Subcutaneous abdominal adipose tissue (tissue), 5 donors: Measurements from ENCODE around the gene BFSP2.
"Not testable (repeated sequence)": the region's sequence is repeated elsewhere in the genome, so short reads cannot be mapped to it uniquely, and the experiment has no call there.

Source experiments
- H3K27ac ChIP-seq: one replicate; pipeline ENCODE4 v1.7.0; 2013; ENCODE audit warnings: low read depth, mild to moderate bottlenecking, inconsistent platforms, low read length, moderate library complexity
- H3K27me3 ChIP-seq, 5 donors: one replicate each; pipeline ENCODE4 v1.7.0; 2013; ENCODE audit warnings: low read length in 5 of 5, inconsistent platforms in 1 of 5; ENCODE audit not compliant: control insufficient read depth in 5 of 5, insufficient read depth in 4 of 5
- H3K36me3 ChIP-seq, 5 donors: one replicate each; pipeline ENCODE4 v1.7.0; 2013; ENCODE audit warnings: low read length in 5 of 5; ENCODE audit not compliant: control insufficient read depth in 5 of 5, insufficient read depth in 5 of 5
- H3K4me1 ChIP-seq, 5 donors: one replicate each; pipeline ENCODE4 v1.7.0; 2013; ENCODE audit warnings: low read length in 5 of 5, mild to moderate bottlenecking in 3 of 5, moderate library complexity in 1 of 5; ENCODE audit not compliant: control insufficient read depth in 5 of 5, insufficient read depth in 5 of 5
- H3K4me3 ChIP-seq, 5 donors: one replicate each; pipeline ENCODE4 v1.7.0; 2013; ENCODE audit warnings: low read length in 5 of 5, low read depth in 1 of 5
- H3K9ac ChIP-seq, 5 donors: one replicate each; pipeline ENCODE4 v1.7.0; 2013; ENCODE audit warnings: low read length in 5 of 5, mild to moderate bottlenecking in 4 of 5, moderate library complexity in 3 of 5
- H3K9me3 ChIP-seq, 5 donors: one replicate each; pipeline ENCODE4 v1.7.0; 2013; ENCODE audit warnings: low read length in 5 of 5; ENCODE audit not compliant: control insufficient read depth in 5 of 5
- donor health status: healthy.
- donor health status: healthy.
- donor health status: healthy.
- donor health status: healthy.
- donor health status: healthy.

The BFSP2 gene

GRCh38 chr3:133487204-133487603, 87.3 kb downstream of the BFSP2 start:
- Histone ChIP-seq H3K27me3 (no peaks in the 10 kb centered on the region), H3K9ac (no peak overlapping the region), H3K36me3 (no peaks in the 10 kb centered on the region), H3K9me3 (peaks cover 0 to 2% (median 0%) of the 10 kb centered on the region in 5 donors), H3K4me1 (peaks cover 0 to 10% (median 0%) of the 10 kb centered on the region in 5 donors), H3K4me3 (no peak overlapping the region), H3K27ac (no peak overlapping the region)

- peaks cover 0 to 10% (median 0%) of the 10 kb centered on the region in 5 donors for H3K4me1 ChIP-seq
- no peaks in the 10 kb centered on the region for H3K27me3 ChIP-seq
- H3K4me3 ChIP-seq, result no peak overlapping the region
- H3K9me3 ChIP-seq, result peaks cover 0 to 2% (median 0%) of the 10 kb centered on the region in 5 donors
- no peaks in the 10 kb centered on the region for H3K36me3 ChIP-seq
- H3K9ac ChIP-seq, result no peak overlapping the region
- no peak overlapping the region for H3K27ac ChIP-seq
Measured at GRCh38 chr3:133487920-133488540, 88.2 kb downstream of the BFSP2 start.

- no peak overlapping the region for H3K9ac ChIP-seq
- no peak overlapping the region for H3K27ac ChIP-seq
- no peaks in the 10 kb centered on the region for H3K27me3 ChIP-seq
- H3K4me3 ChIP-seq, result no peak overlapping the region
- H3K36me3 ChIP-seq, result no peaks in the 10 kb centered on the region
- H3K4me1 ChIP-seq, result peaks cover 0 to 10% (median 0%) of the 10 kb centered on the region in 5 donors
- peaks cover 0 to 2% (median 0%) of the 10 kb centered on the region in 5 donors for H3K9me3 ChIP-seq
Measured at GRCh38 chr3:133488785-133489367, 89.0 kb downstream of the BFSP2 start.

GRCh38 chr3:133489466-133490085, 89.7 kb downstream of the BFSP2 start:
- Histone ChIP-seq H3K4me1 (peaks cover 0 to 10% (median 0%) of the 10 kb centered on the region in 5 donors), H3K36me3 (no peaks in the 10 kb centered on the region), H3K4me3 (no peak overlapping the region), H3K27ac (no peak overlapping the region), H3K27me3 (no peaks in the 10 kb centered on the region), H3K9ac (no peak overlapping the region), H3K9me3 (peaks cover 0 to 2% (median 0%) of the 10 kb centered on the region in 5 donors)

GRCh38 chr3:133490468-133491351, 90.9 kb downstream of the BFSP2 start:
- Histone ChIP-seq H3K4me3 (no peak overlapping the region), H3K27me3 (no peaks in the 10 kb centered on the region), H3K9me3 (no peaks in the 10 kb centered on the region), H3K27ac (no peak overlapping the region), H3K4me1 (peaks cover 0 to 10% (median 0%) of the 10 kb centered on the region in 5 donors), H3K36me3 (no peaks in the 10 kb centered on the region), H3K9ac (no peak overlapping the region)

- H3K9ac ChIP-seq, result no peak overlapping the region
- no peak overlapping the region for H3K4me3 ChIP-seq
- H3K27ac ChIP-seq, result no peak overlapping the region
- H3K36me3 ChIP-seq, result no peaks in the 10 kb centered on the region
- no peaks in the 10 kb centered on the region for H3K27me3 ChIP-seq
- peaks cover 0 to 10% (median 0%) of the 10 kb centered on the region in 5 donors for H3K4me1 ChIP-seq
- H3K9me3 ChIP-seq, result no peaks in the 10 kb centered on the region
Measured at GRCh38 chr3:133491481-133492059, 91.7 kb downstream of the BFSP2 start.

- Histone ChIP-seq H3K9me3 (no peaks in the 10 kb centered on the region), H3K4me1 (peaks cover 0 to 10% (median 0%) of the 10 kb centered on the region in 5 donors), H3K27ac (no peak overlapping the region), H3K36me3 (no peaks in the 10 kb centered on the region), H3K9ac (no peak overlapping the region), H3K4me3 (no peak overlapping the region), H3K27me3 (no peaks in the 10 kb centered on the region)
Measured at GRCh38 chr3:133492159-133492741, 92.4 kb downstream of the BFSP2 start.

GRCh38 chr3:133494469-133494868, 94.6 kb downstream of the BFSP2 start:
- Histone ChIP-seq H3K36me3 (no peaks in the 10 kb centered on the region), H3K4me1 (peaks cover 0 to 4% (median 0%) of the 10 kb centered on the region in 5 donors)

GRCh38 chr3:133502542-133502941, 102.7 kb downstream of the BFSP2 start:
- H3K27me3 ChIP-seq, H3K4me1 ChIP-seq, H3K4me3 ChIP-seq, H3K27ac ChIP-seq, H3K36me3 ChIP-seq, H3K9me3 ChIP-seq, H3K9ac ChIP-seq: not testable (repeated sequence)

More at GRCh38 chr3:133494469-133494868, 94.6 kb downstream of the BFSP2 start:
- Histone ChIP-seq H3K27me3 (no peaks in the 10 kb centered on the region), H3K27ac (no peak overlapping the region), H3K9ac (no peak overlapping the region), H3K4me3 (no peak overlapping the region), H3K9me3 (no peaks in the 10 kb centered on the region)
